HEK293T (cell line): ENCODE results near the gene HHAT.

Experiments
- BHLHE40 ChIP-seq: fragments of 450-650 bp; IDR thresholded peaks from 2 replicates; pipeline ENCODE4 v1.6.1; 2016; ENCODE audit warnings: mild to moderate bottlenecking, moderate library complexity, borderline replicate concordance
- FOXM1 ChIP-seq: fragments of 450-650 bp; IDR thresholded peaks from 2 replicates; pipeline ENCODE4 v1.6.1; 2017; ENCODE audit warnings: mild to moderate bottlenecking, borderline replicate concordance
- HDGF ChIP-seq: fragments of 450-650 bp; IDR thresholded peaks from 2 replicates; pipeline ENCODE4 v1.6.1; 2017; ENCODE audit warnings: antibody characterized with exemption, borderline replicate concordance
- LEF1 ChIP-seq: fragments of 450-650 bp; IDR thresholded peaks from 2 replicates; pipeline ENCODE4 v1.6.1; 2017; ENCODE audit warnings: mild to moderate bottlenecking, borderline replicate concordance
- SP1 ChIP-seq: fragments of 450-650 bp; IDR thresholded peaks from 2 replicates; pipeline ENCODE4 v1.6.1; 2017

- TF ChIP-seq SP1 (no peak), BHLHE40 (no peak), HDGF (no peak), LEF1 (no peak), FOXM1 (no peak)
Measured at GRCh38 chr1:210469441-210469840, 140.7 kb downstream of the HHAT start.
